ENCODE results near the gene RASSF5. TPM values are rescaled to one million over a fixed set of nuclear protein-coding genes. Genes with fewer than 3 reads are reported as not detected.

The RASSF5 gene
- total and polyA plus RNA-seq, 9 of the 15 experiments (the other 6 are each of a cell fraction or from before 2014, with no cell fraction given): 6.1 to 41.0 (median 25.2) TPM

GRCh38 chr1:206575165-206575893, 68.0 kb downstream of the RASSF5 start (continued):
- TF ChIP-seq NFRKB (IDR thresholded peaks at IDR 0.05; ENCODE audit: low read depth) (peak; percentile 90), FUS (optimal IDR thresholded peaks at IDR 0.05; ENCODE audit: low read depth, low read length) (no peak), ZNF444 (CRISPR knock-in tag; IDR thresholded peaks at IDR 0.05) (0 out of 2 replicates have a peak, but pooled peaks have one; percentile 62), HNRNPH1 (optimal IDR thresholded peaks at IDR 0.05; ENCODE audit: low read depth, low read length) (no peak), POLR2AphosphoS5 (IDR thresholded peaks at IDR 0.05; ENCODE audit: control insufficient read depth, insufficient read depth, low read depth, low read length) (peak; percentile 47; the same call in 1 of the 2 replicates), ATF6 (CRISPR knock-in tag; IDR thresholded peaks at IDR 0.05) (peak; percentile 41; the same call in 1 of the 2 replicates), U2AF1 (optimal IDR thresholded peaks at IDR 0.05; ENCODE audit: low read depth, low read length) (no peak), PHF21A (IDR thresholded peaks at IDR 0.05; ENCODE audit: borderline replicate concordance, low read depth) (no peak), NR2C1 (IDR thresholded peaks at IDR 0.05) (peak; percentile 86), NR2C1 (tag; IDR thresholded peaks at IDR 0.05) (peak; percentile 88), JUND (IDR thresholded peaks at IDR 0.05; ENCODE audit: borderline replicate concordance, low read depth, low read length) (peak; percentile 53), JUND (tag; IDR thresholded peaks at IDR 0.05; ENCODE audit: borderline replicate concordance, low read depth, low read length) (peak; percentile 62; the same call in 2 of the 3 replicates), BRCA1 (IDR thresholded peaks at IDR 0.05) (no peak), BRCA1 (CRISPR knock-in tag; IDR thresholded peaks at IDR 0.05) (no peak), DIDO1 (tag; IDR thresholded peaks at IDR 0.05; ENCODE audit: low read depth) (no peak), EP400 (IDR thresholded peaks at IDR 0.05) (peak; percentile 85)
- TF ChIP-seq, protein P1, sequence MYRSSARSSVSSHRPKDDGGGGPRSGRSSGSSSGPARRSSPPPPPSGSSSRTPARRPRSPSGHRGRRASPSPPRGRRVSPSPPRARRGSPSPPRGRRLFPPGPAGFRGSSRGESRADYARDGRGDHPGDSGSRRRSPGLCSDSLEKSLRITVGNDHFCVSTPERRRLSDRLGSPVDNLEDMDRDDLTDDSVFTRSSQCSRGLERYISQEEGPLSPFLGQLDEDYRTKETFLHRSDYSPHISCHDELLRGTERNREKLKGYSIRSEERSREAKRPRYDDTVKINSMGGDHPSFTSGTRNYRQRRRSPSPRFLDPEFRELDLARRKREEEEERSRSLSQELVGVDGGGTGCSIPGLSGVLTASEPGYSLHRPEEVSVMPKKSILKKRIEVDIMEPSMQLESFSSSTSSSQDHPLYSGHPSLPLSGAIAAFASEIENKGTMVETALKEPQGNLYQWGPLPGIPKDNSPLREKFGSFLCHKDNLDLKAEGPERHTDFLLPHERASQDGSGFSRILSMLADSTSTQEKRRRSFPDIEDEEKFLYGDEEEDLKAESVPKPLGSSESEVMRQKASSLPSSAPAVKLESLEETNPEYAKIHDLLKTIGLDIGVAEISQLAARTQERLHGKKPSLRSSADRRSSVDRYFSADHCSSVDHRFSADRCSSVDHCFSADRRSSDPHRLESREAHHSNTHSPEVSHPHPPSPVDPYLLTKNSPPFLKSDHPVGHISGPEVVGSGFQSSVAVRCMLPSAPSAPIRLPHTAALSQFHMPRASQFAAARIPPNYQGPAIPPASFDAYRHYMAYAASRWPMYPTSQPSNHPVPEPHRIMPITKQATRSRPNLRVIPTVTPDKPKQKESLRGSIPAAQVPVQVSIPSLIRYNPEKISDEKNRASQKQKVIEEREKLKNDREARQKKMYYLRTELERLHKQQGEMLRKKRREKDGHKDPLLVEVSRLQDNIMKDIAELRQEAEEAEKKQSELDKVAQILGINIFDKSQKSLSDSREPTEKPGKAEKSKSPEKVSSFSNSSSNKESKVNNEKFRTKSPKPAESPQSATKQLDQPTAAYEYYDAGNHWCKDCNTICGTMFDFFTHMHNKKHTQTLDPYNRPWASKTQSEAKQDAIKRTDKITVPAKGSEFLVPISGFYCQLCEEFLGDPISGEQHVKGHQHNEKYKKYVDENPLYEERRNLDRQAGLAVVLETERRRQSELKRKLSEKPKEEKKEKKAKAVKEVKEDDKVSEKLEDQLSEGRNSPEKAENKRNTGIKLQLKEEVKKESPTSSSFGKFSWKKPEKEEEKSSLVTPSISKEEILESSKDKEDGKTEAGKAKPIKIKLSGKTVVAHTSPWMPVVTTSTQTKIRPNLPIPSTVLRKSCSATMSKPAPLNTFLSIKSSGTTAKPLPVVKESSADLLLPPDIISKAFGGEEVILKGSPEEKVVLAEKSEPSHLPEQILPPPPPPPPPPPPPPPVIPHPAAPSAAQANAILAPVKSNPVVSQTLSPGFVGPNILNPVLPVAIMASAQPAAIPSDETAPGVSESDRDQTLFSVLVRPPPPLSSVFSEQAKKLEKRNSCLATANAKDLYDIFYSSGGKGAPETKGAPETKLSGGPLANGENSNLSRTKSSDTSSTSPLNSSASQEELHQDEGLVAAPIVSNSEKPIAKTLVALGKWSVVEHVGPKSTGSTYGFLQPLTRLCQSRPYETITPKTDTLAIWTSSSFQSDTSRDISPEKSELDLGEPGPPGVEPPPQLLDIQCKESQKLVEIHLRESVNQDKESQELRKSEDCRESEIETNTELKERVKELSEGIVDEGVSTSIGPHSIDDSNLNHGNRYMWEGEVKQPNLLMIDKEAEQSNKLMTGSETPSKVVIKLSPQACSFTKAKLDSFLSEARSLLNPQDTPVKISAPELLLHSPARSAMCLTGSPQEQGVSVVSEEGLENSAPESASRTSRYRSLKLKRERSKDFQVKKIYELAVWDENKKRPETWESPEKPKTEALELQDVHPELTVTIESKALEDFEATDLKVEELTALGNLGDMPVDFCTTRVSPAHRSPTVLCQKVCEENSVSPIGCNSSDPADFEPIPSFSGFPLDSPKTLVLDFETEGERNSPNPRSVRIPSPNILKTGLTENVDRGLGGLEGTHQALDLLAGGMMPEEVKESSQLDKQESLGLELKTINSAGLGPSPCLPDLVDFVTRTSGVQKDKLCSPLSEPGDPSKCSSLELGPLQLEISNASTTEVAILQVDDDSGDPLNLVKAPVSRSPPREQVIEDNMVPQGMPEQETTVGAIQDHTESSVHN (IDR thresholded peaks at IDR 0.05; ENCODE audit: borderline replicate concordance in 1 of 2, low read depth in 1 of 2): 0 out of 4 replicates have a peak, but pooled peaks of 1 of the 2 experiments have one; percentile 13

Measured in K562 (cell line).